BLaER1 treated with 17β-estradiol and CSF1 and Interleukin-3, amounts not matched to agents 10 nM and 100 nM (cell line): ENCODE data around the gene SH2D4B.

Experiments
- H3K27ac ChIP-seq, 11 experiments: shearing (Covaris generic); formaldehyde crosslinking; 2 replicates each; pipeline ENCODE4 v1.8.1; 2022
- H3K27me3 ChIP-seq, 11 experiments: shearing (Covaris generic); formaldehyde crosslinking; 2 replicates each; pipeline ENCODE4 v1.8.1; 2022
- H3K36me3 ChIP-seq, 11 experiments: shearing (Covaris generic); formaldehyde crosslinking; 2 replicates each; pipeline ENCODE4 v1.8.1; 2022
- H3K4me1 ChIP-seq, 10 experiments: shearing (Covaris generic); formaldehyde crosslinking; 2 replicates each; pipeline ENCODE4 v1.8.1; 2022
- H3K4me2 ChIP-seq, 11 experiments: shearing (Covaris generic); formaldehyde crosslinking; 2 replicates each; pipeline ENCODE4 v1.8.1; 2022
- H3K4me3 ChIP-seq, 10 experiments: shearing (Covaris generic); formaldehyde crosslinking; 2 replicates each; pipeline ENCODE4 v1.8.1; 2022
- H3K9ac ChIP-seq, 11 experiments: shearing (Covaris generic); formaldehyde crosslinking; 2 replicates each; pipeline ENCODE4 v1.8.1; 2022
- H3K9me3 ChIP-seq, 11 experiments: shearing (Covaris generic); formaldehyde crosslinking; replicated peaks in 1 of 11; 2 replicates each; pipeline ENCODE4 v1.8.1; 2022
- H4K20me1 ChIP-seq, 11 experiments: shearing (Covaris generic); formaldehyde crosslinking; 2 replicates each; pipeline ENCODE4 v1.8.1; 2022
- Cebpa-rat ChIP-seq, 11 experiments: shearing (Covaris generic); IDR thresholded peaks; 2 replicates each; pipeline ENCODE4 v1.8.1; 2022

SH2D4B gene

GRCh38 chr10:80569131-80569895 lies 31.6 kb downstream of the SH2D4B start:
- no peak overlapping the region for H3K9ac ChIP-seq
- no peak overlapping the region for H3K4me3 ChIP-seq
- H3K36me3 ChIP-seq: peaks cover 0 to 60% (median 42%) of the 10 kb centered on the region in 11 experiments; a peak in 15 of 22 replicates
- H3K27me3 ChIP-seq: no peaks in the 10 kb centered on the region
- no peak for TF ChIP-seq Cebpa-rat (IDR thresholded peaks at IDR 0.05)
- no peak overlapping the region for H3K27ac ChIP-seq
- peaks cover 0 to 30% (median 15%) of the 10 kb centered on the region in 10 experiments; a peak in 16 of 20 replicates for H3K4me1 ChIP-seq
- peak overlapping the region in 1 of 11 experiments; percentile 44; a peak in 1 of 22 replicates for H3K4me2 ChIP-seq
- H3K9me3 ChIP-seq: peaks cover 0 to 15% (median 0%) of the 10 kb centered on the region in 11 experiments; a peak in 6 of 22 replicates
- H4K20me1 ChIP-seq: no peaks in the 10 kb centered on the region; a peak in 1 of 22 replicates

GRCh38 chr10:80571352-80571751 lies 33.6 kb downstream of the SH2D4B start:
- Histone ChIP-seq H3K27ac (no peak overlapping the region), H3K36me3 (peaks cover 0 to 70% (median 55%) of the 10 kb centered on the region in 11 experiments; a peak in 15 of 22 replicates), H3K4me3 (no peak overlapping the region), H3K4me2 (no peak overlapping the region), H4K20me1 (no peaks in the 10 kb centered on the region; a peak in 1 of 22 replicates), H3K9ac (no peak overlapping the region), H3K4me1 (peaks cover 0 to 30% (median 15%) of the 10 kb centered on the region in 10 experiments; a peak in 16 of 20 replicates), H3K27me3 (no peaks in the 10 kb centered on the region), H3K9me3 (peaks cover 0 to 20% (median 7%) of the 10 kb centered on the region in 11 experiments; a peak in 18 of 22 replicates)
- no peak for TF ChIP-seq Cebpa-rat (IDR thresholded peaks at IDR 0.05)

- Histone ChIP-seq H3K9me3 (peaks cover 9 to 28% (median 16%) of the 10 kb centered on the region in 11 experiments), H3K27me3 (no peaks in the 10 kb centered on the region), H3K4me3 (peak overlapping the region in 4 of 10 experiments; percentile 9 to 35 (median 16); a peak in 5 of 20 replicates), H3K9ac (peak overlapping the region in 7 of 11 experiments; percentile 10 to 49 (median 27); a peak in 8 of 22 replicates), H4K20me1 (no peaks in the 10 kb centered on the region), H3K36me3 (peaks cover 0 to 75% (median 26%) of the 10 kb centered on the region in 11 experiments; a peak in 15 of 22 replicates), H3K4me2 (peak overlapping the region; percentile 60 to 87 (median 75)), H3K4me1 (peaks cover 31 to 59% (median 44%) of the 10 kb centered on the region in 10 experiments), H3K27ac (peak overlapping the region; percentile 3 to 57 (median 45); a peak in 20 of 22 replicates)
- TF ChIP-seq Cebpa-rat (IDR thresholded peaks at IDR 0.05): no peak
Measured at GRCh38 chr10:80579181-80579763, 41.6 kb downstream of the SH2D4B start.

GRCh38 chr10:80579849-80580637 lies 42.3 kb downstream of the SH2D4B start:
- peak overlapping the region in 2 of 10 experiments; percentile 13 to 35; a peak in 3 of 20 replicates for H3K4me3 ChIP-seq
- H3K9ac ChIP-seq: peak overlapping the region in 7 of 11 experiments; percentile 10 to 49 (median 27); a peak in 8 of 22 replicates
- H4K20me1 ChIP-seq: no peaks in the 10 kb centered on the region
- peaks cover 9 to 28% (median 16%) of the 10 kb centered on the region in 11 experiments for H3K9me3 ChIP-seq
- H3K36me3 ChIP-seq: peaks cover 0 to 71% (median 22%) of the 10 kb centered on the region in 11 experiments; a peak in 15 of 22 replicates
- no peaks in the 10 kb centered on the region for H3K27me3 ChIP-seq
- peaks cover 31 to 59% (median 44%) of the 10 kb centered on the region in 10 experiments for H3K4me1 ChIP-seq
- TF ChIP-seq Cebpa-rat (IDR thresholded peaks at IDR 0.05): no peak
- peak overlapping the region; percentile 60 to 87 (median 75) for H3K4me2 ChIP-seq
- H3K27ac ChIP-seq: peak overlapping the region; percentile 3 to 57 (median 45); a peak in 19 of 22 replicates

- Histone ChIP-seq H3K27me3 (no peaks in the 10 kb centered on the region), H3K9me3 (peaks cover 9 to 27% (median 18%) of the 10 kb centered on the region in 11 experiments), H3K36me3 (peaks cover 0 to 71% (median 15%) of the 10 kb centered on the region in 11 experiments; a peak in 15 of 22 replicates), H3K9ac (no peak overlapping the region), H3K4me2 (peak overlapping the region; percentile 60 to 87 (median 75)), H3K4me3 (no peak overlapping the region), H4K20me1 (no peaks in the 10 kb centered on the region), H3K27ac (peak overlapping the region in 8 of 11 experiments; percentile 9 to 57 (median 48); a peak in 10 of 22 replicates), H3K4me1 (peaks cover 31 to 59% (median 44%) of the 10 kb centered on the region in 10 experiments)
- no peak for TF ChIP-seq Cebpa-rat (IDR thresholded peaks at IDR 0.05)
Measured at GRCh38 chr10:80580638-80581468, 43.2 kb downstream of the SH2D4B start.

GRCh38 chr10:80581469-80581835 lies 43.8 kb downstream of the SH2D4B start:
- peaks cover 8 to 27% (median 18%) of the 10 kb centered on the region in 11 experiments for H3K9me3 ChIP-seq

GRCh38 chr10:80582286-80582960 lies 44.7 kb downstream of the SH2D4B start:
- no peak overlapping the region for H3K27ac ChIP-seq
- H3K4me2 ChIP-seq: peak overlapping the region in 4 of 11 experiments; percentile 6 to 28 (median 12); a peak in 5 of 22 replicates
- no peak overlapping the region for H3K4me3 ChIP-seq
- H3K4me1 ChIP-seq: peaks cover 31 to 59% (median 44%) of the 10 kb centered on the region in 10 experiments
- H3K9me3 ChIP-seq: peaks cover 5 to 27% (median 18%) of the 10 kb centered on the region in 11 experiments
- H3K27me3 ChIP-seq: no peaks in the 10 kb centered on the region
- peaks cover 0 to 71% (median 9%) of the 10 kb centered on the region in 11 experiments; a peak in 16 of 22 replicates for H3K36me3 ChIP-seq
- H4K20me1 ChIP-seq: no peaks in the 10 kb centered on the region
- TF ChIP-seq Cebpa-rat (IDR thresholded peaks at IDR 0.05): no peak
- no peak overlapping the region for H3K9ac ChIP-seq

More at GRCh38 chr10:80581469-80581835, 43.8 kb downstream of the SH2D4B start:
- no peak for TF ChIP-seq Cebpa-rat (IDR thresholded peaks at IDR 0.05)
- Histone ChIP-seq H3K4me2 (peak overlapping the region in 9 of 11 experiments; percentile 18 to 87 (median 72); a peak in 14 of 22 replicates), H3K4me3 (no peak overlapping the region), H3K4me1 (peaks cover 31 to 59% (median 44%) of the 10 kb centered on the region in 10 experiments), H3K9ac (no peak overlapping the region), H3K27me3 (no peaks in the 10 kb centered on the region), H3K27ac (no peak overlapping the region), H3K36me3 (peaks cover 0 to 70% (median 10%) of the 10 kb centered on the region in 11 experiments; a peak in 15 of 22 replicates), H4K20me1 (no peaks in the 10 kb centered on the region)
